Purkinje cell (primary cell): ENCODE data around the gene BAHD1. TPM values are rescaled to one million over a fixed set of nuclear protein-coding genes. Genes with fewer than 3 reads are reported as not detected.

ENCODE experiments used
- polyA plus RNA-seq: library from polyadenylated mRNA; unstranded; fragments of >200 nt; fragmentation: Nextera tagmentation; gene quantifications from 2 replicates; pipeline ENCODE4 v1.2.1, GENCODE V29; 2014

Gene BAHD1
- 0.38 and 0.83 TPM in 2 replicates for polyA plus RNA-seq

GRCh38 chr15:40440743-40441564 is at the start of gene BAHD1:
BAHD1 (plus strand) TSS chr15:40440953; CDS start chr15:40458465, 17,512 bp downstream.

GRCh38 chr15:40405501-40406381 is 35.0 kb upstream of the BAHD1 start, which contains the start of gene IVD:
IVD (plus strand) TSS chr15:40405795; CDS start chr15:40405828, 33 bp downstream.

GRCh38 chr15:40470423-40471104 is 29.8 kb downstream of the BAHD1 start, which contains the start of gene CHST14:
CHST14 (plus strand) TSS chr15:40470984; CDS start chr15:40471214, 230 bp downstream.

Other genes starting within 250 kb of the BAHD1 start
- gene PAK6, start 201.9 kb upstream of the BAHD1 start, polyA plus RNA-seq, result 1.1 TPM in 1 of 2 replicates, not detected in the other
- gene ANKRD63, start 157.9 kb upstream of the BAHD1 start, polyA plus RNA-seq, result not detected in 2 replicates
- gene PLCB2, start 133.0 kb upstream of the BAHD1 start, polyA plus RNA-seq, result 3.5 TPM in 1 of 2 replicates, not detected in the other
- 0.76 and 8.2 TPM in 2 replicates for gene INAFM2, start 117.3 kb upstream of the BAHD1 start, polyA plus RNA-seq
- 0.11 and 0.14 TPM in 2 replicates for gene CCDC9B, start 100.0 kb upstream of the BAHD1 start, polyA plus RNA-seq
- not detected in 2 replicates for gene PHGR1, start 89.9 kb upstream of the BAHD1 start, polyA plus RNA-seq
- gene DISP2, start 82.7 kb upstream of the BAHD1 start, polyA plus RNA-seq, result 12.3 and 15.7 TPM in 2 replicates
- 9.6 and 11.4 TPM in 2 replicates for gene KNSTRN, start 58.2 kb upstream of the BAHD1 start, polyA plus RNA-seq
- gene IVD, start 35.2 kb upstream of the BAHD1 start, polyA plus RNA-seq, result 2.9 and 9.9 TPM in 2 replicates
- not detected in 2 replicates for gene CHST14, start 30.0 kb downstream of the BAHD1 start, polyA plus RNA-seq
- gene CCDC32, start 124.1 kb downstream of the BAHD1 start, polyA plus RNA-seq, result 23.8 and 38.7 TPM in 2 replicates
- gene RPUSD2, start 128.3 kb downstream of the BAHD1 start, polyA plus RNA-seq, result 2.1 and 5.3 TPM in 2 replicates
- not detected in 2 replicates for gene KNL1, start 153.3 kb downstream of the BAHD1 start, polyA plus RNA-seq